Astrocyte (in vitro differentiated cells and primary cell): ENCODE results near the gene TMEM217. TPM values are rescaled to one million over a fixed set of nuclear protein-coding genes. Genes with fewer than 3 reads are reported as not detected.

Experiments
- DNase-seq: peaks from one replicate; pipeline ENCODE4 v3.0.0-alpha.2; 2010; ENCODE audit warnings: low read depth
- FAIRE-seq: peaks from 2 replicates; lab custom pipeline; 2011; peaks lifted over from hg19 to GRCh38; lab: Jason Lieb, UNC
- H2AFZ ChIP-seq: 2 replicates; pipeline ENCODE4 v1.6.0; 2012; ENCODE audit warnings: low read depth, low read length, inconsistent platforms
- H3K27ac ChIP-seq: 2 replicates; pipeline ENCODE4 v1.5.1; 2011; ENCODE audit warnings: low read depth, low read length, inconsistent platforms
- H3K27me3 ChIP-seq: 2 replicates; pipeline ENCODE4 v1.6.0; 2011; ENCODE audit warnings: low read length, inconsistent platforms; ENCODE audit not compliant: insufficient read depth
- H3K36me3 ChIP-seq: 2 replicates; pipeline ENCODE4 v1.5.1; 2011; ENCODE audit warnings: low read length, inconsistent platforms; ENCODE audit not compliant: insufficient read depth
- H3K4me1 ChIP-seq: 2 replicates; pipeline ENCODE4 v1.5.1; 2011; ENCODE audit warnings: low read length, inconsistent platforms; ENCODE audit not compliant: insufficient read depth
- H3K4me2 ChIP-seq: 2 replicates; pipeline ENCODE4 v1.6.0; 2012; ENCODE audit warnings: low read length, inconsistent platforms
- H3K4me3 ChIP-seq: 2 replicates; pipeline ENCODE4 v1.5.1; 2011; ENCODE audit warnings: low read depth, mild to moderate bottlenecking, low read length, inconsistent platforms; ENCODE audit not compliant: insufficient read depth
- H3K79me2 ChIP-seq: 2 replicates; pipeline ENCODE4 v1.6.0; 2012; ENCODE audit warnings: mild to moderate bottlenecking, low read length, inconsistent platforms; ENCODE audit not compliant: insufficient read depth
- H3K9ac ChIP-seq: 2 replicates; pipeline ENCODE4 v1.6.0; 2012; ENCODE audit warnings: mild to moderate bottlenecking, low read length, inconsistent platforms
- H3K9me3 ChIP-seq: 2 replicates; pipeline ENCODE4 v1.5.1; 2012; ENCODE audit warnings: low read depth, mild to moderate bottlenecking, low read length, inconsistent platforms; ENCODE audit not compliant: insufficient read depth
- H4K20me1 ChIP-seq: 2 replicates; pipeline ENCODE4 v1.6.0; 2012; ENCODE audit warnings: low read length, inconsistent platforms; ENCODE audit not compliant: insufficient read depth
- H3K27ac Mint-ChIP-seq: one replicate; pipeline ENCODE4 v1.8.0; 2021; ENCODE audit warnings: mild to moderate bottlenecking, mixed read lengths; ENCODE audit not compliant: unreplicated experiment
- H3K27me3 Mint-ChIP-seq: one replicate; pipeline ENCODE4 v1.8.0; 2021; ENCODE audit warnings: low read depth, mixed read lengths; ENCODE audit not compliant: unreplicated experiment
- H3K36me3 Mint-ChIP-seq: one replicate; pipeline ENCODE4 v1.8.0; 2021; ENCODE audit warnings: low read depth, mixed read lengths; ENCODE audit not compliant: unreplicated experiment
- H3K4me1 Mint-ChIP-seq: one replicate; pipeline ENCODE4 v1.8.0; 2021; ENCODE audit warnings: low read depth, mixed read lengths; ENCODE audit not compliant: unreplicated experiment
- H3K4me3 Mint-ChIP-seq: one replicate; pipeline ENCODE4 v1.8.0; 2021; ENCODE audit warnings: mild to moderate bottlenecking, moderate library complexity, mixed read lengths; ENCODE audit not compliant: unreplicated experiment
- H3K9me3 Mint-ChIP-seq: one replicate; pipeline ENCODE4 v1.8.0; 2021; ENCODE audit warnings: mild to moderate bottlenecking, mixed read lengths; ENCODE audit not compliant: unreplicated experiment
- CTCF ChIP-seq: IDR thresholded peaks from 2 replicates; pipeline ENCODE4 v1.5.1; 2011; ENCODE audit warnings: low read depth, mild to moderate bottlenecking, inconsistent platforms, low read length, moderate library complexity; ENCODE audit not compliant: insufficient read depth
- EZH2 ChIP-seq: IDR thresholded peaks from 2 replicates; pipeline ENCODE4 v1.6.1; 2012; ENCODE audit warnings: mild to moderate bottlenecking, low read length, inconsistent platforms; ENCODE audit not compliant: insufficient read depth
- total RNA-seq: library from RNA; stranded (reverse); gene quantifications from 2 replicates; pipeline ENCODE4 v1.2.1, GENCODE V29; 2021

Gene TMEM217
- total RNA-seq, 1 donor from 2014 or later = 7.3 TPM

- Mint-ChIP-seq H3K4me1 (peaks cover 5% of the 10 kb centered on the region), H3K27me3 (no peaks in the 10 kb centered on the region), H3K9me3 (no peaks in the 10 kb centered on the region), H3K36me3 (peaks cover 33% of the 10 kb centered on the region), H3K4me3 (no peak overlapping the region), H3K27ac (no peak overlapping the region)
- H3K27ac ChIP-seq = no peak overlapping the region
- no peak for TF ChIP-seq CTCF
- no peak overlapping the region for H3K9ac ChIP-seq
- peak; percentile 42 for DNase-seq
- peaks cover 37% of the 10 kb centered on the region for H3K36me3 ChIP-seq
- FAIRE-seq = no peak
- no peak overlapping the region for H3K4me3 ChIP-seq
- H3K4me2 ChIP-seq = no peak overlapping the region
- peaks cover 25% of the 10 kb centered on the region for H4K20me1 ChIP-seq
- H3K79me2 ChIP-seq = peaks cover 16% of the 10 kb centered on the region
- H3K9me3 ChIP-seq = no peaks in the 10 kb centered on the region
- no peak overlapping the region for H2AFZ ChIP-seq
- H3K27me3 ChIP-seq = no peaks in the 10 kb centered on the region
- peaks cover 4% of the 10 kb centered on the region for H3K4me1 ChIP-seq
Observed at GRCh38 chr6:37283268-37283667, 25.3 kb upstream of the TMEM217 start.

DNA sequence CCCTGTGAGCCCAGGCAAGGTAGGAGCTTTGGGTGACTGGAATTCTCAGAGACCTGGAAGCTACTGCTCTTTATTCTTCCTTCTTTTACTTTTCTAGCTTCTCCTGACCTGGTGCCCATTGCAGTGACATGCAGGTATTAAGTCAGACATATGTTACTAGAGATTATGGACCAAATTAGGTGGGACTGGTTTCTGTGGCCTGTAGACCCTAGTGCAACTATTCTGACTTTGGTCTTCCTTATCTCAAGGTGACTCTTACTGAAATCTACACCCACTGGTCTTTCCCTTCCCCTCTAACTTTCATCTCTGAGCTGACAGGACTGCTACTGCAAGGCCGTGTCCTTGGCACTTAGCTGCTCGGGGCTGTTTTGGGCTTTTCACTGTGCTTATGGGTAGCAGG, 24.4 kb upstream of the TMEM217 start:
- Histone ChIP-seq H3K27ac (no peak overlapping the region), H3K4me3 (no peak overlapping the region), H2AFZ (no peak overlapping the region), H4K20me1 (peaks cover 21% of the 10 kb centered on the region), H3K36me3 (peaks cover 34% of the 10 kb centered on the region), H3K79me2 (peaks cover 22% of the 10 kb centered on the region), H3K4me1 (peaks cover 4% of the 10 kb centered on the region), H3K9ac (no peak overlapping the region), H3K9me3 (no peaks in the 10 kb centered on the region), H3K4me2 (no peak overlapping the region), H3K27me3 (no peaks in the 10 kb centered on the region)
- H3K27me3 Mint-ChIP-seq = no peaks in the 10 kb centered on the region
- H3K4me3 Mint-ChIP-seq = no peak overlapping the region
- no peak for TF ChIP-seq EZH2
- no peak for TF ChIP-seq CTCF
- H3K27ac Mint-ChIP-seq = no peak overlapping the region
- no peak for DNase-seq
- peaks cover 29% of the 10 kb centered on the region for H3K36me3 Mint-ChIP-seq
- H3K4me1 Mint-ChIP-seq = peaks cover 5% of the 10 kb centered on the region
- no peaks in the 10 kb centered on the region for H3K9me3 Mint-ChIP-seq
- FAIRE-seq = no peak

DNA sequence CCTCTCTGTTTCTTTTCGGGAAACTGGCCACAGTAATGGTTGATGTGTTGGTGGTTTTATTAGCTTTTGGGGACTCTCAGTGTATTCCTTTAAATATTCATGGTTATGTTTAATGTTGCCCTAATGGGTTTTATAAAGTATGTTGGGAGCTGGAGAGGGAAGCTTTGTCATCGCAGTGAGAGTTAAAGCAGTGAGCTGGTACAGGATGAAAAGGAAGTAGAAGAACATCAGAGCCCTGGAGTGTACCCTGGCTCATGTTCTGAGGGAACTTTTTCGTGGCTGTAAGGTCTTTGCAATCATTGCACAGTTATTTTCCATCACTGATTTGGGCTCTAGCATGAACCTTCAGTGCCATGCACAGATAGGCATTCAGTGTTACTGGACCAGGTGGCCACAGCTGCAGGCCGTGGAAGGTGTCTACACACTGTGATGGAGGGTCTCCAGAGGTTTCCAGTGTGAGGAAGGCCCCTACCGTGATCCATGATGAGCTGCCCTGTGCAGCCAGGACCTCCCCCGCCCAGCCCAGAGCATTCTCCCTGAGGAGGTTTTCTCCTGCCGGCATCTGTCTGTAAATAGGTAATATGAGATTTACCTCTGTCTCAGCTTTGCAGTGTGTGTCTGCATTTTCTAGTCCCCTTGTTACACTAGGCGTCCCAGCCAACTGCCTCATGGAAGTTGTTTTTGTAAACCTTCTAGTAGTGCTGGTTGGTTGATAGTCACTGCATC, 22.4 kb upstream of the TMEM217 start:
- DNase-seq = no peak
- no peak overlapping the region for H3K9ac ChIP-seq
- Mint-ChIP-seq H3K36me3 (peaks cover 28% of the 10 kb centered on the region), H3K4me3 (no peak overlapping the region), H3K9me3 (no peaks in the 10 kb centered on the region), H3K27ac (no peak overlapping the region), H3K4me1 (peaks cover 5% of the 10 kb centered on the region), H3K27me3 (no peaks in the 10 kb centered on the region)
- H3K79me2 ChIP-seq = peaks cover 37% of the 10 kb centered on the region
- no peaks in the 10 kb centered on the region for H3K9me3 ChIP-seq
- peaks cover 31% of the 10 kb centered on the region for H4K20me1 ChIP-seq
- no peak for FAIRE-seq
- TF ChIP-seq CTCF (no peak), EZH2 (no peak)
- H3K36me3 ChIP-seq = peaks cover 26% of the 10 kb centered on the region
- no peak overlapping the region for H2AFZ ChIP-seq
- peaks cover 4% of the 10 kb centered on the region for H3K4me1 ChIP-seq
- H3K27me3 ChIP-seq = no peaks in the 10 kb centered on the region
- no peak overlapping the region for H3K27ac ChIP-seq
- H3K4me3 ChIP-seq = no peak overlapping the region
- no peak overlapping the region for H3K4me2 ChIP-seq
